Lower lobe of right lung (tissue), 2 donors: Measurements from ENCODE around the gene DBN1. TPM values are rescaled to one million over a fixed set of nuclear protein-coding genes. Genes with fewer than 3 reads are reported as not detected.

Source experiments
- ATAC-seq, 2 donors: fragments of 200-7000 bp; cut with Tn5 transposase; one replicate each; pipeline ENCODE4 v1.9.1; 2020 to 2022; ENCODE audit warnings: mild to moderate bottlenecking in 2 of 2, moderate library complexity in 2 of 2
- DNase-seq: peaks from one replicate; pipeline ENCODE4 v3.0.0-alpha.2; 2020
- H3K27ac ChIP-seq: fragments of 200-600 bp; one replicate; pipeline ENCODE4 v1.8.0; 2022
- H3K27me3 ChIP-seq: fragments of 200-600 bp; one replicate; pipeline ENCODE4 v1.8.0; 2022; ENCODE audit warnings: low read depth
- H3K36me3 ChIP-seq: fragments of 200-600 bp; one replicate; pipeline ENCODE4 v1.8.0; 2022; ENCODE audit warnings: mild to moderate bottlenecking
- H3K4me1 ChIP-seq: fragments of 200-600 bp; one replicate; pipeline ENCODE4 v1.8.0; 2022
- H3K4me3 ChIP-seq: fragments of 200-600 bp; one replicate; pipeline ENCODE4 v1.8.0; 2022; ENCODE audit warnings: mild to moderate bottlenecking
- H3K9me3 ChIP-seq: fragments of 200-600 bp; one replicate; pipeline ENCODE4 v1.8.0; 2022
- CTCF ChIP-seq: fragments of 200-600 bp; IDR thresholded peaks from one replicate; pipeline ENCODE4 v1.8.0; 2022; ENCODE audit warnings: antibody characterized with exemption, mild to moderate bottlenecking
- intact Hi-C: fragments of 100-400 bp; cut with DNase I; formaldehyde crosslinking; loops from one replicate; pipeline ENCODE4 v1.11.0; 2022
- total RNA-seq: library from RNA; stranded (reverse); fragmentation: NEBNext Ultra II Directional; extraction: Animal tissue kit (Norgen Biotek cat#: 25700); gene quantifications from one replicate; pipeline ENCODE4 v1.2.1, GENCODE V29; 2021
- donor health status: DM: no; HTN: yes; CAD: no; lungs with severe emphysema.

DBN1 gene
- total RNA-seq, 1 donor from 2014 or later, result 23.1 TPM

DNA sequence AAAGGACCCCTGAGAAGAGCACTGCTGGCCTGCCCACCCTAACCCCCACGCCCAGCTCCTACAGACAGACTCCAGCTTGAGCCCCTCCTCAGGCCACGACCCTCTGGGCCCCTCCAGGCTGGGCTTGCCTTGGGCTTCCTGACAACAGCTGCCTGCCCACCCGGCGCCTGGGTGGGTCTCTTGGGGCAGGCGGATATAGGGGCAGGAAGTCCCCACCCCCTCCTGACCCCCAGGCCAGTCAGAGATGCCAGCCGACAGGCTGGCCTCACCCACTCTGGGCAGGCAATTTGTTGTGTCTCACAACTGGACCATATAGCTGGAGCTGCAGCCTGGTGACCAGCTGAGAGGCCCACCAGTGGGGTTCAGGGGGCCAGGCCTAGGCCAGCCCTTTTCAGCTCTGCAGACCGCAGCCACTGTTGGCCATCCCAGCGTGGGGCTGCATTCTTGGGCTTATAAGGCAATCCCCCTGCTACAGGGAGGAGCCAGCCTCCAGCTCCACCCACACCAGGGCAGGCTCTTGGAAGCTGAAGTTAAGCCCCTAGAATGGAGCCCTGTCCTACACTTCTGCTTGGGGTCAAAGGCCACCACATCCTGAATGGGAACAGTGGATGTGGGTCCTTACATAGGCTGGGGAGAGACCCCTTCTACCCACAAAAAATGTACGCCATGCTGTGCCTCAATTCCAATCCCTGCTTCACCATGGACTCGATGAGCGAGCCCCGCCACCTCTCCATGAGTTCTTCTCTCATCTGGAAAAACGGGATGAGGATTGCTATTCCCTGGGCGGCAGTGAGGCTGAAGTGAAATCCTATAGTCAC lies 22.0 kb upstream of the DBN1 start:
- Histone ChIP-seq H3K36me3 (peaks cover 18% of the 10 kb centered on the region), H3K4me3 (peak overlapping the region; percentile 71), H3K27me3 (no peaks in the 10 kb centered on the region), H3K9me3 (no peaks in the 10 kb centered on the region), H3K4me1 (peaks cover 48% of the 10 kb centered on the region), H3K27ac (peak overlapping the region; percentile 87)
- ATAC-seq (no peak), DNase-seq (no peak)
- no peak for TF ChIP-seq CTCF
- intact Hi-C loops, result no loop called here

DNA sequence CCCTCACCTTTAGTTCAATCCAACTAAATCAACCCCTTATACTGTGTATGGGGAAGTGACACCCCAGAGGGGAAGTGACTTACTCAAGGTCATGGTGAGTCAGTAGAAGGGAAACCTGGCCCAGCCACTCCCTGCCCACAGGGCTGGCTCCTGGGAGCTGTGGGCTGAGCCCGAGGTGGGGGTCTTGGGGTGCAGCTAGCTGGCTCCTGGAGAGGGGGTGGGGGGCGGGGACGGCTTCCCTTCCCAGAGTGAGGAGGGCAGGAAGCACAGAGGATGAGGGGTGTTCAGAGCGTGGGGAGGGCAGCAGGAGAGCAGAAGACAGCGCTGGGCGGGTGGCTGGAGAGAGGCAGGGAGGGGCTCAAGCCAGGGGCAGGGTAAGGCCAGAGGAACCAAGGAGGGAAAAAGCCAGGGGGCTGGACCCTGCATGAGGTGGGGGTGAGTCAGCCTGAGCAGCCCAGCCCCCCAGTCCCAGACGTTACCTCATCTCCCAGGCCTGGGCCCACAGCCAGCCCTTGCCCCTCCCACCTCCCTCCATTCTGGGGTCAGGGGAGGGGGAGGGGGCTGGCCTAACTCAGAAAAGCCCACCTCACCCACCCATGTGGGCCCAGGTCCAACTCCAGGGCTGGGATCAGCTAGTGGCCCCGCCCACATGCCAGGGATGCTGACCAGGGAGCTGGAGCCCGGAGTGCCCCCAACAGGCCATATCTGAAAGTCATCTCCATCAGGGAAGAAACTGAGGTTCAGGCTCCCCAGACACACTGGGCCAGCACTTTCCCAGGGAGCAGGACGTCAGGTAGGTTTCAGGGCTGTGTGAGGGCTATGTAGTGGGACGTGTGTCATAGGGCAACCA lies 21.1 kb upstream of the DBN1 start:
- Histone ChIP-seq H3K9me3 (no peaks in the 10 kb centered on the region), H3K4me3 (peak overlapping the region; percentile 71), H3K27me3 (no peaks in the 10 kb centered on the region), H3K27ac (peak overlapping the region; percentile 87), H3K4me1 (peaks cover 48% of the 10 kb centered on the region), H3K36me3 (peaks cover 25% of the 10 kb centered on the region)
- intact Hi-C loops, result no loop called here
- DNase-seq (peak; percentile 75), ATAC-seq (peak; percentile 7 to 10)
- peak; percentile 22 for TF ChIP-seq CTCF

DNA sequence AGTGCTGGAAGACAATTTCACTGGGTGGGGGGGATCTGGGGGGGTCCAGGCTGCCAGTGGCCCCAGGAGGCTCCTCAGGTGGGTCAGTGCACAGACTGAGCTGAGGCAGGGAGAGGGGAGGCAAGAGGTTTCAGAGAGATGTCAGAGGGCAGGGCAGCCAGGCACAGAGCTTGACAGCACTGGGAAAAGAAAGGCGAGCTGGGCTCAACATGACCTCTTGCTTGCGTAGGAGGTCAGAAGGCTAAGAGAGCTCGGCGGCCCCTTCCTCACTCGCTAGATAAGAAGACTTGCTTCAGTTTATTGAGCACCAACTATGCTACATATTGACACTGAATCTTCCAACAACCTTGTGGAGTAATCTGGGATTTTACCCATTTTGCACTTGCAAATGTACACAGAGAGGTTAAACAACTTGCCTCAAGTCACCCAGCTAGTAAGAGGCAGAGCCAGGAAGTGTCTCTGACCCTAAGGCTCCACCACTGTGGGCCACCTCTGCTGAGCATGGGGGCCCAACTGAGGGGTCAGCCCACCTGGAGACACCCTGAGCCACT lies 20.4 kb upstream of the DBN1 start:
- intact Hi-C loops, result no loop called here
- TF ChIP-seq CTCF, result no peak
- no peaks in the 10 kb centered on the region for H3K9me3 ChIP-seq
- peaks cover 32% of the 10 kb centered on the region for H3K36me3 ChIP-seq
- peaks cover 48% of the 10 kb centered on the region for H3K4me1 ChIP-seq
- DNase-seq (no peak), ATAC-seq (no peak)
- H3K27ac ChIP-seq, result peak overlapping the region; percentile 87
- H3K4me3 ChIP-seq, result no peak overlapping the region
- no peaks in the 10 kb centered on the region for H3K27me3 ChIP-seq

- Histone ChIP-seq H3K27ac (no peak overlapping the region), H3K4me3 (no peak overlapping the region), H3K36me3 (peaks cover 43% of the 10 kb centered on the region), H3K4me1 (peaks cover 40% of the 10 kb centered on the region), H3K27me3 (no peaks in the 10 kb centered on the region), H3K9me3 (no peaks in the 10 kb centered on the region)
- TF ChIP-seq CTCF, result no peak
- intact Hi-C loops, result no loop called here
- no peak for DNase-seq
- no peak for ATAC-seq
Observed at GRCh38 chr5:177492841-177493240, 19.4 kb upstream of the DBN1 start.

- Histone ChIP-seq H3K27ac (no peak overlapping the region), H3K4me1 (peaks cover 37% of the 10 kb centered on the region), H3K9me3 (no peaks in the 10 kb centered on the region), H3K27me3 (no peaks in the 10 kb centered on the region), H3K36me3 (peaks cover 49% of the 10 kb centered on the region), H3K4me3 (no peak overlapping the region)
- ATAC-seq, result no peak
- no peak for DNase-seq
- no peak for TF ChIP-seq CTCF
- intact Hi-C loops, result no loop called here
Observed at GRCh38 chr5:177491983-177492746, 18.7 kb upstream of the DBN1 start.
